Smooth muscle cell of the brain vasculature (primary cell): ENCODE data around the gene INTS11.

Source experiments
- DNase-seq: peaks from one replicate; pipeline ENCODE4 v3.0.0-alpha.2; 2012; ENCODE audit warnings: low read depth, low spot score

The INTS11 gene

GRCh38 chr1:1262758-1263157 lies 61.7 kb downstream of the INTS11 start:
- DNase-seq, result no peak

GRCh38 chr1:1262071-1262470 lies 62.4 kb downstream of the INTS11 start:
- DNase-seq, result no peak
